H1 (cell line): ENCODE data around the gene RALGAPA2. TPM values are rescaled to one million over a fixed set of nuclear protein-coding genes. Genes with fewer than 3 reads are reported as not detected.

ENCODE experiments used
- JUND ChIP-seq: IDR thresholded peaks from 2 replicates; pipeline ENCODE4 v1.6.1; 2011; ENCODE audit warnings: mild to moderate bottlenecking, improper control_type of control experiment, low read length
- polyA plus RNA-seq, 7 experiments: library from polyadenylated mRNA; depleted of rRNA in 3 of 7; stranded (reverse) in 5 of 7; unstranded in 2 of 7; fragments of >200 nt in 5 of 7; fragments of 200-250 nt in 2 of 7; gene quantifications; 1 replicate in 5 of 7; 2 replicates in 1 of 7; 4 replicates in 1 of 7; pipeline versions ENCODE4 v1.2.1 to v1.2.3, GENCODE V29; 2011 to 2013; ENCODE audit warnings: missing spikeins in 2 of 7, mixed read lengths in 2 of 7
- total RNA-seq: library from RNA; stranded (reverse); fragmentation: NEBNext Ultra II Directional; extraction: Animal tissue kit (Norgen Biotek cat#: 25700); gene quantifications from 2 replicates; pipeline ENCODE4 v1.2.1, GENCODE V29; 2021
- TF ChIP-seq, protein P1 (sequence below): fragments of 300-600 bp; sonication (generic); IDR thresholded peaks from 2 replicates; pipeline ENCODE4 v1.7.1; 2012; ENCODE audit warnings: low read length, moderate library complexity, mild to moderate bottlenecking, inconsistent platforms; ENCODE audit not compliant: insufficient replicate concordance
- TF ChIP-seq, protein P2 (sequence below): IDR thresholded peaks from 2 replicates; pipeline ENCODE4 v1.6.1; 2011; ENCODE audit warnings: low read depth, mild to moderate bottlenecking, low read length; ENCODE audit not compliant: insufficient read depth

The RALGAPA2 gene
- total and polyA plus RNA-seq, 2 of the 8 experiments (the other 6 are each of a cell fraction or from before 2014, with no cell fraction given) = 5.1 to 25.5 TPM

DNA sequence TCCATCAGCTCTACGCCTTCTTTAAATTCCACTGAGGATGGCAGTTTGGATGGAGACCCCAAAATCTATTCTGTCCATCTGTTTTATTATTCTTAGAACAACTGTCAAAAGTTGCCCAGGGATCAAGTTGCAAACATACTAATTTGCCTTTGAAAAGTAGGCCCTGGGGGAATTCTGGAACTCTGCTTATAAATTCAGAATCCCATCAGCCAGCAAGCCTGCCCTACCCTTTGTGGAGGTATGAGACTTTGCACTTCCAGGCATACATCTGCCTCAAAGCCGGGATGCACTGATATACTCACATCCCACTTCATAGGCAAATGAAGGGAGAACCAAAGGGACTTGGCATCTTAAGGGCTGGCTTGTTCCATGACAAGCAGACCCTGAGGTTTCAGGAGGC, 250.9 kb downstream of the RALGAPA2 start (continued):
- TF ChIP-seq, protein P1, sequence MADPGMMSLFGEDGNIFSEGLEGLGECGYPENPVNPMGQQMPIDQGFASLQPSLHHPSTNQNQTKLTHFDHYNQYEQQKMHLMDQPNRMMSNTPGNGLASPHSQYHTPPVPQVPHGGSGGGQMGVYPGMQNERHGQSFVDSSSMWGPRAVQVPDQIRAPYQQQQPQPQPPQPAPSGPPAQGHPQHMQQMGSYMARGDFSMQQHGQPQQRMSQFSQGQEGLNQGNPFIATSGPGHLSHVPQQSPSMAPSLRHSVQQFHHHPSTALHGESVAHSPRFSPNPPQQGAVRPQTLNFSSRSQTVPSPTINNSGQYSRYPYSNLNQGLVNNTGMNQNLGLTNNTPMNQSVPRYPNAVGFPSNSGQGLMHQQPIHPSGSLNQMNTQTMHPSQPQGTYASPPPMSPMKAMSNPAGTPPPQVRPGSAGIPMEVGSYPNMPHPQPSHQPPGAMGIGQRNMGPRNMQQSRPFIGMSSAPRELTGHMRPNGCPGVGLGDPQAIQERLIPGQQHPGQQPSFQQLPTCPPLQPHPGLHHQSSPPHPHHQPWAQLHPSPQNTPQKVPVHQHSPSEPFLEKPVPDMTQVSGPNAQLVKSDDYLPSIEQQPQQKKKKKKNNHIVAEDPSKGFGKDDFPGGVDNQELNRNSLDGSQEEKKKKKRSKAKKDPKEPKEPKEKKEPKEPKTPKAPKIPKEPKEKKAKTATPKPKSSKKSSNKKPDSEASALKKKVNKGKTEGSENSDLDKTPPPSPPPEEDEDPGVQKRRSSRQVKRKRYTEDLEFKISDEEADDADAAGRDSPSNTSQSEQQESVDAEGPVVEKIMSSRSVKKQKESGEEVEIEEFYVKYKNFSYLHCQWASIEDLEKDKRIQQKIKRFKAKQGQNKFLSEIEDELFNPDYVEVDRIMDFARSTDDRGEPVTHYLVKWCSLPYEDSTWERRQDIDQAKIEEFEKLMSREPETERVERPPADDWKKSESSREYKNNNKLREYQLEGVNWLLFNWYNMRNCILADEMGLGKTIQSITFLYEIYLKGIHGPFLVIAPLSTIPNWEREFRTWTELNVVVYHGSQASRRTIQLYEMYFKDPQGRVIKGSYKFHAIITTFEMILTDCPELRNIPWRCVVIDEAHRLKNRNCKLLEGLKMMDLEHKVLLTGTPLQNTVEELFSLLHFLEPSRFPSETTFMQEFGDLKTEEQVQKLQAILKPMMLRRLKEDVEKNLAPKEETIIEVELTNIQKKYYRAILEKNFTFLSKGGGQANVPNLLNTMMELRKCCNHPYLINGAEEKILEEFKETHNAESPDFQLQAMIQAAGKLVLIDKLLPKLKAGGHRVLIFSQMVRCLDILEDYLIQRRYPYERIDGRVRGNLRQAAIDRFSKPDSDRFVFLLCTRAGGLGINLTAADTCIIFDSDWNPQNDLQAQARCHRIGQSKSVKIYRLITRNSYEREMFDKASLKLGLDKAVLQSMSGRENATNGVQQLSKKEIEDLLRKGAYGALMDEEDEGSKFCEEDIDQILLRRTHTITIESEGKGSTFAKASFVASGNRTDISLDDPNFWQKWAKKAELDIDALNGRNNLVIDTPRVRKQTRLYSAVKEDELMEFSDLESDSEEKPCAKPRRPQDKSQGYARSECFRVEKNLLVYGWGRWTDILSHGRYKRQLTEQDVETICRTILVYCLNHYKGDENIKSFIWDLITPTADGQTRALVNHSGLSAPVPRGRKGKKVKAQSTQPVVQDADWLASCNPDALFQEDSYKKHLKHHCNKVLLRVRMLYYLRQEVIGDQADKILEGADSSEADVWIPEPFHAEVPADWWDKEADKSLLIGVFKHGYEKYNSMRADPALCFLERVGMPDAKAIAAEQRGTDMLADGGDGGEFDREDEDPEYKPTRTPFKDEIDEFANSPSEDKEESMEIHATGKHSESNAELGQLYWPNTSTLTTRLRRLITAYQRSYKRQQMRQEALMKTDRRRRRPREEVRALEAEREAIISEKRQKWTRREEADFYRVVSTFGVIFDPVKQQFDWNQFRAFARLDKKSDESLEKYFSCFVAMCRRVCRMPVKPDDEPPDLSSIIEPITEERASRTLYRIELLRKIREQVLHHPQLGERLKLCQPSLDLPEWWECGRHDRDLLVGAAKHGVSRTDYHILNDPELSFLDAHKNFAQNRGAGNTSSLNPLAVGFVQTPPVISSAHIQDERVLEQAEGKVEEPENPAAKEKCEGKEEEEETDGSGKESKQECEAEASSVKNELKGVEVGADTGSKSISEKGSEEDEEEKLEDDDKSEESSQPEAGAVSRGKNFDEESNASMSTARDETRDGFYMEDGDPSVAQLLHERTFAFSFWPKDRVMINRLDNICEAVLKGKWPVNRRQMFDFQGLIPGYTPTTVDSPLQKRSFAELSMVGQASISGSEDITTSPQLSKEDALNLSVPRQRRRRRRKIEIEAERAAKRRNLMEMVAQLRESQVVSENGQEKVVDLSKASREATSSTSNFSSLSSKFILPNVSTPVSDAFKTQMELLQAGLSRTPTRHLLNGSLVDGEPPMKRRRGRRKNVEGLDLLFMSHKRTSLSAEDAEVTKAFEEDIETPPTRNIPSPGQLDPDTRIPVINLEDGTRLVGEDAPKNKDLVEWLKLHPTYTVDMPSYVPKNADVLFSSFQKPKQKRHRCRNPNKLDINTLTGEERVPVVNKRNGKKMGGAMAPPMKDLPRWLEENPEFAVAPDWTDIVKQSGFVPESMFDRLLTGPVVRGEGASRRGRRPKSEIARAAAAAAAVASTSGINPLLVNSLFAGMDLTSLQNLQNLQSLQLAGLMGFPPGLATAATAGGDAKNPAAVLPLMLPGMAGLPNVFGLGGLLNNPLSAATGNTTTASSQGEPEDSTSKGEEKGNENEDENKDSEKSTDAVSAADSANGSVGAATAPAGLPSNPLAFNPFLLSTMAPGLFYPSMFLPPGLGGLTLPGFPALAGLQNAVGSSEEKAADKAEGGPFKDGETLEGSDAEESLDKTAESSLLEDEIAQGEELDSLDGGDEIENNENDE = no peak
- TF ChIP-seq JUND = no peak
- TF ChIP-seq, protein P2, sequence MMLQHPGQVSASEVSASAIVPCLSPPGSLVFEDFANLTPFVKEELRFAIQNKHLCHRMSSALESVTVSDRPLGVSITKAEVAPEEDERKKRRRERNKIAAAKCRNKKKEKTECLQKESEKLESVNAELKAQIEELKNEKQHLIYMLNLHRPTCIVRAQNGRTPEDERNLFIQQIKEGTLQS = no peak
